K562 (cell line): ENCODE data around the gene EFNA1. TPM values are rescaled to one million over a fixed set of nuclear protein-coding genes. Genes with fewer than 3 reads are reported as not detected.

Experiments used
- CXXC5 ChIP-seq: fragments of 250-450 bp; sonication (Bioruptor Pico); IDR thresholded peaks from 2 replicates; pipeline ENCODE4 v1.8.0; 2022; ENCODE audit warnings: inconsistent platforms, mild to moderate bottlenecking, moderate library complexity
- E2F3 ChIP-seq: fragments of 250-450 bp; sonication (Bioruptor Pico); IDR thresholded peaks from 2 replicates; pipeline ENCODE4 v1.4.0; 2020; ENCODE audit warnings: mild to moderate bottlenecking
- HDAC2 ChIP-seq: fragments of 450-650 bp; IDR thresholded peaks from 2 replicates; pipeline ENCODE4 v1.6.1; 2016; ENCODE audit warnings: mild to moderate bottlenecking
- PTTG1 ChIP-seq: fragments of 450-650 bp; IDR thresholded peaks from 2 replicates; pipeline ENCODE4 v1.6.1; 2016; ENCODE audit warnings: low read depth, mild to moderate bottlenecking, missing genetic modification characterization, missing compliant biosample characterization
- RBFOX2 ChIP-seq: fragments of 200-400 bp; formaldehyde crosslinking; IDR thresholded peaks from 2 replicates; pipeline ENCODE4 v1.6.1; 2017; ENCODE audit warnings: low read depth, mild to moderate bottlenecking, low read length, moderate library complexity
- TAF1 ChIP-seq: IDR thresholded peaks from 2 replicates; pipeline ENCODE4 v1.6.1; 2011; ENCODE audit warnings: mild to moderate bottlenecking, low read length, moderate library complexity; ENCODE audit not compliant: insufficient read depth, control insufficient read depth, severe bottlenecking; ENCODE audit errors: extremely low read depth
- TBL1XR1 ChIP-seq, 2 experiments: IDR thresholded peaks; 2 replicates each; pipeline ENCODE4 v1.6.1; 2012; ENCODE audit warnings: improper control_type of control experiment in 2 of 2, low read length in 2 of 2, mild to moderate bottlenecking in 1 of 2
- TCFL5 ChIP-seq: fragments of 250-450 bp; sonication (Bioruptor Pico); conservative IDR thresholded peaks from 2 replicates; pipeline ENCODE4 v1.6.1; 2021; ENCODE audit warnings: mild to moderate bottlenecking, moderate library complexity, matching md5 sums
- TGIF2 ChIP-seq: sonication (generic); formaldehyde crosslinking; IDR thresholded peaks from 2 replicates; pipeline ENCODE4 v1.8.1; 2022; ENCODE audit warnings: mild to moderate bottlenecking, missing genetic modification reagents, moderate library complexity
- TOE1 ChIP-seq, 2 experiments: fragments of 450-650 bp in 1 of 2; sonication (generic) in 1 of 2; formaldehyde crosslinking in 1 of 2; IDR thresholded peaks; 2 replicates each; pipeline versions ENCODE4 v1.7.1 to v1.8.0; 2016 to 2022; ENCODE audit warnings: borderline replicate concordance in 2 of 2, mild to moderate bottlenecking in 2 of 2, antibody characterized with exemption in 1 of 2, inconsistent platforms in 1 of 2, low read depth in 1 of 2, missing genetic modification reagents in 1 of 2, moderate library complexity in 1 of 2
- U2AF1 ChIP-seq: fragments of 200-400 bp; formaldehyde crosslinking; optimal IDR thresholded peaks from 2 replicates; pipeline ENCODE3; 2017; ENCODE audit warnings: mild to moderate bottlenecking, low read depth, low read length, moderate library complexity
- YY1 ChIP-seq, 3 experiments: IDR thresholded peaks; 2 replicates each; pipeline ENCODE4 v1.6.1; 2011; ENCODE audit warnings: low read length in 2 of 3, mild to moderate bottlenecking in 2 of 3, moderate library complexity in 2 of 3, borderline replicate concordance in 1 of 3, control low read depth in 1 of 3, low read depth in 1 of 3; ENCODE audit not compliant: insufficient read depth in 3 of 3, insufficient replicate concordance in 2 of 3, control insufficient read depth in 1 of 3, insufficient read length in 1 of 3; ENCODE audit errors: extremely low read depth in 1 of 3
- polyA plus RNA-seq, 8 experiments: library from polyadenylated mRNA; depleted of rRNA in 4 of 8; stranded (reverse) in 5 of 8; unstranded in 3 of 8; fragments of >200 nt; fragmentation: Nextera tagmentation in 2 of 8; fragmentation: Illumina TruSeq in 1 of 8; extraction: Ambion mirVana in 2 of 8; extraction: Trizol in 1 of 8; gene quantifications; 2 replicates each; pipeline versions ENCODE4 v1.2.1 to v1.2.3, GENCODE V29; 2011 to 2014; ENCODE audit warnings: inconsistent platforms in 1 of 8, missing spikeins in 1 of 8
- total RNA-seq, 7 experiments: library from RNA; depleted of rRNA in 6 of 7; stranded (reverse); fragments of >200 nt in 6 of 7; fragmentation: Illumina TruSeq in 2 of 7; extraction: Trizol in 2 of 7; gene quantifications; 2 replicates each; pipeline versions ENCODE4 v1.2.1 to v1.2.3, GENCODE V29; 2011 to 2021; ENCODE audit warnings: low replicate concordance in 1 of 7
- TF ChIP-seq, protein P1 (sequence below), 2 experiments: fragments of 450-650 bp in 1 of 2; sonication (generic) in 1 of 2; formaldehyde crosslinking in 1 of 2; IDR thresholded peaks; 2 replicates each; pipeline versions ENCODE4 v1.7.1 to v1.9.0; 2016 to 2022; ENCODE audit warnings: inconsistent platforms in 1 of 2, mild to moderate bottlenecking in 1 of 2, missing genetic modification reagents in 1 of 2
- TF ChIP-seq, protein P2 (sequence below), 2 experiments: fragments of 450-650 bp; conservative IDR thresholded peaks; 2 replicates each; pipeline ENCODE4 v1.6.1; 2017; ENCODE audit warnings: mild to moderate bottlenecking in 2 of 2, moderate library complexity in 2 of 2

The EFNA1 gene
- total and polyA plus RNA-seq, 9 of the 15 experiments (the other 6 are each of a cell fraction or from before 2014, with no cell fraction given) = 2.1 to 9.3 (median 3.0) TPM

DNA sequence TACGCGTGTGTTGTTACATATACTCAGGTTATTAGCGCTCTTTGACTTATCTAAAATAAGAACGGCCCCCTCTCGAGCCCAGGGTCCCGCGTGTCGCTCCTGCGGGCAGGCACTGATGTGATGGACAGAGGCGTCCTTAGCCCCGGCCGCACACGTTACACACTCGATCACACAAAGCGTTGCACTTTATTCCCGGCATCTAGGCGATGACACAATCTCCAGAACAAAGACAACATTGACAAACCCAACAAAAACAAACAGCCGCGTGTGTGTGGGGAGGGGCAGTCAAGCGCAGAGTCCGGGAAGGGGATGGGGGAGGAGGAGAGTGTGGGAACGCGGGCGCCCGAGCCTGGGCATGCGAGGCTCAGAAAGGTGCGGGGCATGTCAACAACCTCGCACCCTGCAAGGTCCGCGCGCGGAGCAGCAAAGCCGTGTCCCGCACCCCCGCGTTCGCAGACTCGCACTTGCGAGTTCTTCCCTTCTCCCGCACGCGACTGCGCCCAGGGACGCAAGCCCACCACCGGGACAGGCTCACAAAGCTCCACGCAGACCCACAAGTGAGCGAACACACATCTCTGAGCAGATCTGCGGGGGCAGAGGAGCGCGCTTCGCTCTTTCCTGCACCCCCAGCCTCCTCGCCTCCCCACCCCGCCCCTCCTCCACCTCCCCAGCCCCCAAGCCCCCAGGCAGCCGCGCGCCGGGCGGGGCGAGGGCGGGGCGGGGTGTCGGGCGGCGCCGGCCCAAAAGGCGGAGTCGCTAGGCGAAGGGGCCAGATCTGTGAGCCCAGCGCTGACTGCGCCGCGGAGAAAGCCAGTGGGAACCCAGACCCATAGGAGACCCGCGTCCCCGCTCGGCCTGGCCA, at the start of gene EFNA1 (continued):
- TF ChIP-seq, protein P1, sequence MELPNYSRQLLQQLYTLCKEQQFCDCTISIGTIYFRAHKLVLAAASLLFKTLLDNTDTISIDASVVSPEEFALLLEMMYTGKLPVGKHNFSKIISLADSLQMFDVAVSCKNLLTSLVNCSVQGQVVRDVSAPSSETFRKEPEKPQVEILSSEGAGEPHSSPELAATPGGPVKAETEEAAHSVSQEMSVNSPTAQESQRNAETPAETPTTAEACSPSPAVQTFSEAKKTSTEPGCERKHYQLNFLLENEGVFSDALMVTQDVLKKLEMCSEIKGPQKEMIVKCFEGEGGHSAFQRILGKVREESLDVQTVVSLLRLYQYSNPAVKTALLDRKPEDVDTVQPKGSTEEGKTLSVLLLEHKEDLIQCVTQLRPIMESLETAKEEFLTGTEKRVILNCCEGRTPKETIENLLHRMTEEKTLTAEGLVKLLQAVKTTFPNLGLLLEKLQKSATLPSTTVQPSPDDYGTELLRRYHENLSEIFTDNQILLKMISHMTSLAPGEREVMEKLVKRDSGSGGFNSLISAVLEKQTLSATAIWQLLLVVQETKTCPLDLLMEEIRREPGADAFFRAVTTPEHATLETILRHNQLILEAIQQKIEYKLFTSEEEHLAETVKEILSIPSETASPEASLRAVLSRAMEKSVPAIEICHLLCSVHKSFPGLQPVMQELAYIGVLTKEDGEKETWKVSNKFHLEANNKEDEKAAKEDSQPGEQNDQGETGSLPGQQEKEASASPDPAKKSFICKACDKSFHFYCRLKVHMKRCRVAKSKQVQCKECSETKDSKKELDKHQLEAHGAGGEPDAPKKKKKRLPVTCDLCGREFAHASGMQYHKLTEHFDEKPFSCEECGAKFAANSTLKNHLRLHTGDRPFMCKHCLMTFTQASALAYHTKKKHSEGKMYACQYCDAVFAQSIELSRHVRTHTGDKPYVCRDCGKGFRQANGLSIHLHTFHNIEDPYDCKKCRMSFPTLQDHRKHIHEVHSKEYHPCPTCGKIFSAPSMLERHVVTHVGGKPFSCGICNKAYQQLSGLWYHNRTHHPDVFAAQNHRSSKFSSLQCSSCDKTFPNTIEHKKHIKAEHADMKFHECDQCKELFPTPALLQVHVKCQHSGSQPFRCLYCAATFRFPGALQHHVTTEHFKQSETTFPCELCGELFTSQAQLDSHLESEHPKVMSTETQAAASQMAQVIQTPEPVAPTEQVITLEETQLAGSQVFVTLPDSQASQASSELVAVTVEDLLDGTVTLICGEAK (IDR thresholded peaks at IDR 0.05) = 0 out of 2 replicates have a peak, but pooled peaks have one; percentile 18
- TF ChIP-seq, protein P1 (CRISPR knock-in tag; IDR thresholded peaks at IDR 0.05) = no peak
- TF ChIP-seq TAF1 = peak; percentile 33
- TF ChIP-seq, protein P2, sequence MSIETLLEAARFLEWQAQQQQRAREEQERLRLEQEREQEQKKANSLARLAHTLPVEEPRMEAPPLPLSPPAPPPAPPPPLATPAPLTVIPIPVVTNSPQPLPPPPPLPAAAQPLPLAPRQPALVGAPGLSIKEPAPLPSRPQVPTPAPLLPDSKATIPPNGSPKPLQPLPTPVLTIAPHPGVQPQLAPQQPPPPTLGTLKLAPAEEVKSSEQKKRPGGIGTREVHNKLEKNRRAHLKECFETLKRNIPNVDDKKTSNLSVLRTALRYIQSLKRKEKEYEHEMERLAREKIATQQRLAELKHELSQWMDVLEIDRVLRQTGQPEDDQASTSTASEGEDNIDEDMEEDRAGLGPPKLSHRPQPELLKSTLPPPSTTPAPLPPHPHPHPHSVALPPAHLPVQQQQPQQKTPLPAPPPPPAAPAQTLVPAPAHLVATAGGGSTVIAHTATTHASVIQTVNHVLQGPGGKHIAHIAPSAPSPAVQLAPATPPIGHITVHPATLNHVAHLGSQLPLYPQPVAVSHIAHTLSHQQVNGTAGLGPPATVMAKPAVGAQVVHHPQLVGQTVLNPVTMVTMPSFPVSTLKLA (conservative IDR thresholded peaks at IDR 0.05) = peak in 1 of 2 experiments; percentile 74; a peak in 3 of 4 replicates
- peak; percentile 53 for TF ChIP-seq CXXC5
- no peak for TF ChIP-seq E2F3 (CRISPR knock-in tag)
- peak; percentile 51 for TF ChIP-seq RBFOX2
- TF ChIP-seq PTTG1 (tag) = no peak
- TF ChIP-seq TBL1XR1 (IDR thresholded peaks at IDR 0.05; ENCODE audit: low read length in 2 of 2) = no peak
- no peak for TF ChIP-seq TGIF2
- TF ChIP-seq HDAC2 = no peak
- TF ChIP-seq YY1 (IDR thresholded peaks at IDR 0.05; ENCODE audit: borderline replicate concordance in 1 of 3, control insufficient read depth in 1 of 3, extremely low read depth in 1 of 3, insufficient read depth in 3 of 3, insufficient read length in 1 of 3, insufficient replicate concordance in 2 of 3, low read depth in 1 of 3, low read length in 2 of 3) = peak in 1 of 3 experiments; percentile 15
- no peak for TF ChIP-seq TCFL5 (CRISPR knock-in tag)
- no peak for TF ChIP-seq TOE1 (IDR thresholded peaks at IDR 0.05; ENCODE audit: borderline replicate concordance)
- no peak for TF ChIP-seq TOE1 (CRISPR knock-in tag; IDR thresholded peaks at IDR 0.05; ENCODE audit: borderline replicate concordance, low read depth)
- TF ChIP-seq U2AF1 = no peak
